GM19397 (cell line): ENCODE results near the gene ATRN.
"Not testable (repeated sequence)": the region's sequence is repeated elsewhere in the genome, so short reads cannot be mapped to it uniquely, and the experiment has no call there.

Experiments
- ATAC-seq: cut with Tn5 transposase; IDR thresholded peaks from one replicate; pipeline ENCODE4 v1.9.1; 2021; ENCODE audit warnings: mild to moderate bottlenecking, moderate library complexity; ENCODE audit not compliant: unreplicated experiment

The ATRN gene

GRCh38 chr20:3465301-3465700 lies 5.5 kb upstream of the ATRN start:
- ATAC-seq: no peak

- no peak for ATAC-seq
Observed at GRCh38 chr20:3470208-3470626, 601 bp upstream of the ATRN start.

GRCh38 chr20:3471397-3472021 lies 691 bp downstream of the ATRN start:
- ATAC-seq: peak; percentile 31

GRCh38 chr20:3472105-3472504 lies 1.3 kb downstream of the ATRN start:
- no peak for ATAC-seq

- ATAC-seq: no peak
Observed at GRCh38 chr20:3473324-3473723, 2.5 kb downstream of the ATRN start.

GRCh38 chr20:3473944-3474343 lies 3.1 kb downstream of the ATRN start:
- ATAC-seq: no peak

GRCh38 chr20:3477003-3477860 lies 6.4 kb downstream of the ATRN start:
- ATAC-seq: not testable (repeated sequence)

GRCh38 chr20:3477861-3478544 lies 7.2 kb downstream of the ATRN start:
- ATAC-seq: no peak

GRCh38 chr20:3479025-3479424 lies 8.2 kb downstream of the ATRN start:
- ATAC-seq: no peak

- no peak for ATAC-seq
Observed at GRCh38 chr20:3479759-3480615, 9.2 kb downstream of the ATRN start.

- no peak for ATAC-seq
Observed at GRCh38 chr20:3483309-3483708, 12.5 kb downstream of the ATRN start.

GRCh38 chr20:3483784-3484183 lies 13.0 kb downstream of the ATRN start:
- ATAC-seq: no peak

GRCh38 chr20:3485913-3486312 lies 15.1 kb downstream of the ATRN start:
- no peak for ATAC-seq

GRCh38 chr20:3486850-3487249 lies 16.0 kb downstream of the ATRN start:
- ATAC-seq: no peak

GRCh38 chr20:3492669-3493068 lies 21.9 kb downstream of the ATRN start:
- ATAC-seq: no peak

- no peak for ATAC-seq
Observed at GRCh38 chr20:3494218-3494617, 23.4 kb downstream of the ATRN start.

- ATAC-seq: no peak
Observed at GRCh38 chr20:3502878-3503277, 32.1 kb downstream of the ATRN start.

GRCh38 chr20:3505148-3505547 lies 34.3 kb downstream of the ATRN start:
- ATAC-seq: no peak

GRCh38 chr20:3509064-3509463 lies 38.2 kb downstream of the ATRN start:
- ATAC-seq: no peak

GRCh38 chr20:3510110-3510509 lies 39.3 kb downstream of the ATRN start:
- ATAC-seq: no peak

GRCh38 chr20:3512239-3512638 lies 41.4 kb downstream of the ATRN start:
- not testable (repeated sequence) for ATAC-seq
